WERI-Rb-1 (cell line): ENCODE measurements around the gene UGDH.

ENCODE experiments used
- DNase-seq: peaks from one replicate; pipeline ENCODE4 v3.0.0-alpha.2; 2020
- H3K27ac ChIP-seq: fragments of 250-450 bp; sonication (Bioruptor Pico); 2 replicates; pipeline ENCODE4 v1.5.1; 2020; ENCODE audit warnings: mild to moderate bottlenecking, moderate library complexity
- H3K27me3 ChIP-seq: fragments of 250-450 bp; sonication (Bioruptor Pico); 2 replicates; pipeline ENCODE4 v1.5.1; 2021; ENCODE audit warnings: mild to moderate bottlenecking, low read depth, moderate library complexity; ENCODE audit not compliant: insufficient read depth, severe bottlenecking
- H3K36me3 ChIP-seq: fragments of 250-450 bp; sonication (Bioruptor Pico); 2 replicates; pipeline ENCODE4 v1.5.1; 2020; ENCODE audit warnings: mild to moderate bottlenecking, moderate library complexity
- H3K4me3 ChIP-seq: 2 replicates; pipeline ENCODE4 v1.5.1; 2011; ENCODE audit warnings: low read depth, mild to moderate bottlenecking, control low read depth, low read length
- H3K9me3 ChIP-seq: fragments of 250-450 bp; sonication (Bioruptor Pico); 2 replicates; pipeline ENCODE4 v1.5.1; 2021; ENCODE audit warnings: mild to moderate bottlenecking, moderate library complexity; ENCODE audit not compliant: severe bottlenecking
- CTCF ChIP-seq: IDR thresholded peaks from 2 replicates; pipeline ENCODE4 v1.5.1; 2011; ENCODE audit warnings: low read depth, mild to moderate bottlenecking, control low read depth, inconsistent platforms, low read length

Gene UGDH

GRCh38 chr4:39456946-39457763 is 70.1 kb downstream of the UGDH start:
- no peak for DNase-seq
- H3K27ac ChIP-seq = peak overlapping the region; percentile 89; the same call in 1 of the 2 replicates
- H3K36me3 ChIP-seq = peaks cover 73% of the 10 kb centered on the region
- no peak overlapping the region; the same call in 1 of the 2 replicates for H3K4me3 ChIP-seq
- H3K27me3 ChIP-seq = no peaks in the 10 kb centered on the region
- H3K9me3 ChIP-seq = no peaks in the 10 kb centered on the region
- TF ChIP-seq CTCF = no peak

- TF ChIP-seq CTCF = no peak
- DNase-seq = no peak
- H3K4me3 ChIP-seq = no peak overlapping the region
- H3K9me3 ChIP-seq = no peaks in the 10 kb centered on the region
- no peak overlapping the region for H3K27ac ChIP-seq
- no peaks in the 10 kb centered on the region for H3K27me3 ChIP-seq
- peaks cover 77% of the 10 kb centered on the region for H3K36me3 ChIP-seq
These were observed 71.8 kb downstream of the UGDH start for GRCh38 chr4:39455486-39455885.

- H3K4me3 ChIP-seq = no peak overlapping the region
- no peaks in the 10 kb centered on the region for H3K27me3 ChIP-seq
- DNase-seq = no peak
- peaks cover 83% of the 10 kb centered on the region for H3K36me3 ChIP-seq
- no peak overlapping the region for H3K27ac ChIP-seq
- no peak for TF ChIP-seq CTCF
- no peaks in the 10 kb centered on the region for H3K9me3 ChIP-seq
These were observed 73.5 kb downstream of the UGDH start for GRCh38 chr4:39453738-39454137.

GRCh38 chr4:39452860-39453587 is 74.2 kb downstream of the UGDH start:
- no peak for TF ChIP-seq CTCF
- H3K27me3 ChIP-seq = no peaks in the 10 kb centered on the region
- H3K36me3 ChIP-seq = peaks cover 82% of the 10 kb centered on the region
- H3K9me3 ChIP-seq = no peaks in the 10 kb centered on the region
- H3K27ac ChIP-seq = no peak overlapping the region
- no peak for DNase-seq
- H3K4me3 ChIP-seq = no peak overlapping the region

- no peaks in the 10 kb centered on the region for H3K27me3 ChIP-seq
- no peak overlapping the region for H3K27ac ChIP-seq
- TF ChIP-seq CTCF = no peak
- H3K4me3 ChIP-seq = no peak overlapping the region
- DNase-seq = no peak
- H3K36me3 ChIP-seq = peaks cover 80% of the 10 kb centered on the region
- no peaks in the 10 kb centered on the region for H3K9me3 ChIP-seq
These were observed 74.9 kb downstream of the UGDH start for GRCh38 chr4:39452153-39452859.
